ENCODE data around the gene TF. TPM values are rescaled to one million over a fixed set of nuclear protein-coding genes. Genes with fewer than 3 reads are reported as not detected.

The TF gene
- polyA plus RNA-seq, 1 donor (not counting 4 experiments of a cell fraction or from before 2014, with no cell fraction given): 0.30 TPM

DNA sequence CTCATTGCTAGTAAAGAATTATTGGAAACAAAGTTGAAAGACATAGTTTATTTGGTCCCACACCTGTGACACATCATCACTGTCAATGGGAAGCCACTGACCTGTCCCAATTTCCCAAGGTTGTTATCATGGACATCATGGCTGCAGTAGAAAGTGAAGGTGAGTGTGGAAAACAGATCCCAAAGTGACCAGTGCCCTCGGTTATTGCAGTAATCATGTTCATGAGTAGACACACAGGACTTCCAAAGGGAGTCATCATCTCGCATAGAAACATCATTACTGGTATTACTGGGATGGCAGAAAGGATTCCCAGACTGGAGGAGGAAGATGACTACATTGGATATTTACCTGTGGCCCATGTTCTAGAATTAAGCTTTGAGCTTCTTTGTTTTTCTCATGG is 14.7 kb downstream of the TF start:
- Histone ChIP-seq H3K4me2 (ENCODE audit: control insufficient read depth, extremely low read depth, insufficient read depth, low read depth, low read length) (no peak overlapping the region), H3K4me1 (ENCODE audit: control insufficient read depth, extremely low read depth, insufficient read depth, low read length) (peaks cover 13% of the 10 kb centered on the region), H3K9me3 (ENCODE audit: control insufficient read depth, low read depth, low read length) (no peaks in the 10 kb centered on the region), H3K9me1 (ENCODE audit: control insufficient read depth, extremely low read depth, insufficient read depth, low read length) (no peaks in the 10 kb centered on the region), H3K4me3 (ENCODE audit: control insufficient read depth in 2 of 3, extremely low read depth in 1 of 3, insufficient read depth in 2 of 3, low read depth in 1 of 3, low read length in 3 of 3) (no peak overlapping the region), H3K27ac (ENCODE audit: control insufficient read depth, insufficient read depth, low read length) (no peak overlapping the region), H3K36me3 (ENCODE audit: control insufficient read depth in 2 of 2, extremely low read depth in 1 of 2, insufficient read depth in 2 of 2, low read length in 2 of 2) (no peaks in the 10 kb centered on the region), H3K9ac (ENCODE audit: control insufficient read depth, extremely low read depth, insufficient read depth, low read length) (no peak overlapping the region), H2AFZ (ENCODE audit: control insufficient read depth, low read length) (no peak overlapping the region), H3K79me2 (ENCODE audit: control insufficient read depth, insufficient read depth, low read length) (no peaks in the 10 kb centered on the region), H3K27me3 (ENCODE audit: control insufficient read depth, extremely low read depth, insufficient read depth, low read length) (no peaks in the 10 kb centered on the region), H4K20me1 (ENCODE audit: control insufficient read depth, extremely low read depth, insufficient read depth, low read length) (no peaks in the 10 kb centered on the region)
- no peak for DNase-seq (ENCODE audit: low read depth, low spot score)
- no peak for FAIRE-seq
- TF ChIP-seq EZH2 (IDR thresholded peaks at IDR 0.05; ENCODE audit: low read length): no peak
- TF ChIP-seq, protein P1, sequence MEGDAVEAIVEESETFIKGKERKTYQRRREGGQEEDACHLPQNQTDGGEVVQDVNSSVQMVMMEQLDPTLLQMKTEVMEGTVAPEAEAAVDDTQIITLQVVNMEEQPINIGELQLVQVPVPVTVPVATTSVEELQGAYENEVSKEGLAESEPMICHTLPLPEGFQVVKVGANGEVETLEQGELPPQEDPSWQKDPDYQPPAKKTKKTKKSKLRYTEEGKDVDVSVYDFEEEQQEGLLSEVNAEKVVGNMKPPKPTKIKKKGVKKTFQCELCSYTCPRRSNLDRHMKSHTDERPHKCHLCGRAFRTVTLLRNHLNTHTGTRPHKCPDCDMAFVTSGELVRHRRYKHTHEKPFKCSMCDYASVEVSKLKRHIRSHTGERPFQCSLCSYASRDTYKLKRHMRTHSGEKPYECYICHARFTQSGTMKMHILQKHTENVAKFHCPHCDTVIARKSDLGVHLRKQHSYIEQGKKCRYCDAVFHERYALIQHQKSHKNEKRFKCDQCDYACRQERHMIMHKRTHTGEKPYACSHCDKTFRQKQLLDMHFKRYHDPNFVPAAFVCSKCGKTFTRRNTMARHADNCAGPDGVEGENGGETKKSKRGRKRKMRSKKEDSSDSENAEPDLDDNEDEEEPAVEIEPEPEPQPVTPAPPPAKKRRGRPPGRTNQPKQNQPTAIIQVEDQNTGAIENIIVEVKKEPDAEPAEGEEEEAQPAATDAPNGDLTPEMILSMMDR (optimal IDR thresholded peaks at IDR 0.05 in 1 of 3, IDR thresholded peaks at IDR 0.05 in 1 of 3, conservative IDR thresholded peaks at IDR 0.05 in 1 of 3; ENCODE audit: extremely low read depth in 1 of 3, insufficient read depth in 2 of 3, low read length in 3 of 3): no peak
- dilution Hi-C loops (cut with MboI; ENCODE audit: extremely low pct_ligation_motif_present, low sequenced_read_pairs): no loop called here

DNA sequence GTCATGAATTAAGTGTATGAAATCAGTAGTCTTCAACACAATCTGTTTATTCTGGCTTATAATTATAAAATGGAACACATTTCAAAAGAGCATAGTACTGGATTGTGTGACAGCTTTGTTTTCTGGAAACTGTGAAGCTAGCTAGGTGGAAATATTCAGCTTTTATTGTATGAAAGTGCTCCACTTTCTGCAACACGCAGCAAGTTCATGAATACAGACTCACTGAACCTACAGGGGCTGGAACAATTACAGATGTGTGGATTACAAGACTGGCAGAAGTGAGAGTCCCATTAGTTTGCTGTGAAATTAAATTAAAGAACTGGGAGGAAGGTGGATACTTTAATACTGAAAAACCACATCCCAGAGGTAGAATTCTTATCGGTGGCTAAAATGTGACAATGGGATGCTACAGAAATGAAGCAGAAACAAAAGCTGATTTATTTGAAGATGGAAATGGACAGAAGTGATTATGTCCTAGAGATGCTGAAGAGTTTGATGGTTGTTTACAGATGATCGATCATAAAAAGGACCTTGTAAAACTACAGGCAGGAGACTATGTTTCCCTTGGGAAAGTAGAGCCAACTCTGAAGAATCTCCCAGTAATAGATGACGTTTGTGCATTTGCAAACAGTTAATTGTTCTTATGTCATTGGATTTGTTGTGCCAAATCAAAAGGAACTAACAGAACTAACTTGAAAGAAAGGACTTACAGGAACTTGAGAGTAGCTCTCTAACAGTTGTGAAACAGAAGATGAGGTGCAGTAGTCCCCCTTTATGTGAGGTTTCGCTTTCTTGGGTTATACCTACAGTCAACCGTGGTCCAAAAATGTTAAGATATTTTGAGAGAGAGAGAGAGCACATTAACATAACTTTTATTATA is 15.7 kb downstream of the TF start:
- no peak overlapping the region for H3K4me3 ChIP-seq (ENCODE audit: control insufficient read depth in 2 of 3, extremely low read depth in 1 of 3, insufficient read depth in 2 of 3, low read depth in 1 of 3, low read length in 3 of 3)
- no peak overlapping the region for H2AFZ ChIP-seq (ENCODE audit: control insufficient read depth, low read length)
- H3K27ac ChIP-seq (ENCODE audit: control insufficient read depth, insufficient read depth, low read length): no peak overlapping the region
- H3K79me2 ChIP-seq (ENCODE audit: control insufficient read depth, insufficient read depth, low read length): no peaks in the 10 kb centered on the region
- TF ChIP-seq, protein P1 (optimal IDR thresholded peaks at IDR 0.05 in 1 of 3, IDR thresholded peaks at IDR 0.05 in 1 of 3, conservative IDR thresholded peaks at IDR 0.05 in 1 of 3; ENCODE audit: extremely low read depth in 1 of 3, insufficient read depth in 2 of 3, low read length in 3 of 3): no peak
- no peak for TF ChIP-seq EZH2 (IDR thresholded peaks at IDR 0.05; ENCODE audit: low read length)
- no peaks in the 10 kb centered on the region for H4K20me1 ChIP-seq (ENCODE audit: control insufficient read depth, extremely low read depth, insufficient read depth, low read length)
- no peak overlapping the region for H3K9ac ChIP-seq (ENCODE audit: control insufficient read depth, extremely low read depth, insufficient read depth, low read length)
- dilution Hi-C loops (cut with MboI; ENCODE audit: extremely low pct_ligation_motif_present, low sequenced_read_pairs): no loop called here
- no peak overlapping the region for H3K4me2 ChIP-seq (ENCODE audit: control insufficient read depth, extremely low read depth, insufficient read depth, low read depth, low read length)
- FAIRE-seq (no peak), DNase-seq (ENCODE audit: low read depth, low spot score) (no peak)
- peaks cover 12% of the 10 kb centered on the region for H3K4me1 ChIP-seq (ENCODE audit: control insufficient read depth, extremely low read depth, insufficient read depth, low read length)
- no peaks in the 10 kb centered on the region for H3K9me3 ChIP-seq (ENCODE audit: control insufficient read depth, low read depth, low read length)
- no peaks in the 10 kb centered on the region for H3K36me3 ChIP-seq (ENCODE audit: control insufficient read depth in 2 of 2, extremely low read depth in 1 of 2, insufficient read depth in 2 of 2, low read length in 2 of 2)
- H3K9me1 ChIP-seq (ENCODE audit: control insufficient read depth, extremely low read depth, insufficient read depth, low read length): no peaks in the 10 kb centered on the region
- H3K27me3 ChIP-seq (ENCODE audit: control insufficient read depth, extremely low read depth, insufficient read depth, low read length): no peaks in the 10 kb centered on the region
